ENCODE results near the gene PEX7.
"Not testable (repeated sequence)": the region's sequence is repeated elsewhere in the genome, so short reads cannot be mapped to it uniquely, and the experiment has no call there.

Gene PEX7

GRCh38 chr6:136790411-136791295 lies 31.7 kb upstream of the PEX7 start:
- ATAC-seq, result no peak

DNA sequence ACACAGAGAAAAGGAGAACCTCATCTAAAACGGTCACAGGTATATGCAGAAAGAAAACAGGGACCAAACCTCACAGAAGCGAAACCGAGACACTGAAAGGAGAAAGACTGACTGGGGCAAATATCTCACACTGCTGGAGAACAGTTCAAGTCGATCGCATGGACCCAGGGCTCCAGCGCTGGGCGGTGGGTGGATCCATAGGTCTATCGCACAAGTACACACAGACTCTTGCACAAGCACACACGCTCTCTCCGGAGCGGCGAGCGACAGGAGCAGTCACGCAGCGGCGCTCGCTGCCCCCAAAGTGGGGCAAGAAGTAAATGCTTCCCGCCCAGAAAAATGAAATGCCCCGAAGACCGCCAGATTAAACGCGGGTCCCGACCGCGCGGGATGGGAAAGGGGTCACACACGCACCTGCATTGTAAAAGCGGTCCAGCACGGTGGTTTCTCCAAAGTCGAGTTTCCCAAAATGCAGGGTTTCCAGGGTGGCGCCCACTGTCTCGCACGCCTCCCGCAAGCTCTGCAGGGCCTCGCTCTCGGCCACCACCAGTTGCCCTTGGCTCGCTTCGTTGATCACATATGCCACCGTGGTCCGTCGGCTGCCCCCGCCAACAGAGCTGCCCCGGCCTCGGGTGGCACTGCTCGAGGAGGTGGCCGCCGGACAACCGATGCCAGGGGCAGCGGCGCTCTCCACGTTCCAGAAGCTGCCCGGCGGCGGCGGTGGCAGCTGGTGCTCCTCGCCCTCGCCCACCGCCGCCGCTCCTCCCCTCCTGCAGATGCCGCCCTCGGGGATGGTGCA lies 30.9 kb upstream of the PEX7 start:
- ATAC-seq, result peak; percentile 2 to 8

DNA sequence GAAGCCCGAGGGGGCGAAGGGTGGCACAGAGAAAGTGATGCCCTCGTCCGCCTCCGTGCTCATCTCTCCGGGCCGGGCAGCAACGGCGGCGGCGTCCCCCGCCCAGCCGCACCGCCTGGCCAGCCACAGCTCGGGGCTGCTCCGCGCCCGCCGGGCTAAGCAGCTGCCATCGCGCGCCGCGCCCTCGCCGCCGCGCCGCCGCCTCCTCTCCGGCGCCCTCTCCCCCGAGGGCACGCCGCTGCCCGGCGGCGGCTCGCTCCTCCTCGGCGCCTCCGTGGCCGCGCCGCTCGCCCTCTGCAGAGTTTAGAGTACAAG lies 30.3 kb upstream of the PEX7 start:
- peak; percentile 0 to 7 for ATAC-seq

- peak; percentile 71 to 78 for ATAC-seq
Observed at GRCh38 chr6:136792410-136793262, 29.8 kb upstream of the PEX7 start, which contains the start of gene MAP3K5. MAP3K5 (minus strand) TSS chr6:136792477; CDS start chr6:136792157, 320 bp downstream.

GRCh38 chr6:136793363-136793762 lies 29.0 kb upstream of the PEX7 start:
- ATAC-seq, result no peak

GRCh38 chr6:136795386-136795785 lies 27.0 kb upstream of the PEX7 start:
- no peak for ATAC-seq

- ATAC-seq, result no peak
Observed at GRCh38 chr6:136795996-136796395, 26.4 kb upstream of the PEX7 start.

GRCh38 chr6:136798044-136798443 lies 24.3 kb upstream of the PEX7 start:
- no peak for ATAC-seq

GRCh38 chr6:136801581-136801980 lies 20.8 kb upstream of the PEX7 start:
- ATAC-seq, result no peak

DNA sequence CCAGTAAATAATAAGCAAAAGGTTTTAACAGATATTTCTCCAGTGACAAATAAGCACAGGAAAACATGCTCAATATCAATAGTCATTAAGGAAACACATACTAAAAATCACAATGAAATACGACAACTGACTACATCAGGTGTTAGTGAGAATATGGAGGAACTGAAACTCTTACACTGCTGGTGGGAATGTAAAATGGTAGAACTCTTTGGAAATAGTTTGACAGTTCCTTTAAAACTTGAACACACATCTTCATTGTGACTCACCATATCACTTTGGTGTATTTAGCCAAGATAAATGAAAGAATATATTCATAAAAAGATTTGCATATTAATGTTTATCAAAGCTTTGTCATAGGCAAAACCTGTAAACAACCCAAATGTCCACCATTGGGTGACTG lies 18.8 kb upstream of the PEX7 start:
- no peak for ATAC-seq

DNA sequence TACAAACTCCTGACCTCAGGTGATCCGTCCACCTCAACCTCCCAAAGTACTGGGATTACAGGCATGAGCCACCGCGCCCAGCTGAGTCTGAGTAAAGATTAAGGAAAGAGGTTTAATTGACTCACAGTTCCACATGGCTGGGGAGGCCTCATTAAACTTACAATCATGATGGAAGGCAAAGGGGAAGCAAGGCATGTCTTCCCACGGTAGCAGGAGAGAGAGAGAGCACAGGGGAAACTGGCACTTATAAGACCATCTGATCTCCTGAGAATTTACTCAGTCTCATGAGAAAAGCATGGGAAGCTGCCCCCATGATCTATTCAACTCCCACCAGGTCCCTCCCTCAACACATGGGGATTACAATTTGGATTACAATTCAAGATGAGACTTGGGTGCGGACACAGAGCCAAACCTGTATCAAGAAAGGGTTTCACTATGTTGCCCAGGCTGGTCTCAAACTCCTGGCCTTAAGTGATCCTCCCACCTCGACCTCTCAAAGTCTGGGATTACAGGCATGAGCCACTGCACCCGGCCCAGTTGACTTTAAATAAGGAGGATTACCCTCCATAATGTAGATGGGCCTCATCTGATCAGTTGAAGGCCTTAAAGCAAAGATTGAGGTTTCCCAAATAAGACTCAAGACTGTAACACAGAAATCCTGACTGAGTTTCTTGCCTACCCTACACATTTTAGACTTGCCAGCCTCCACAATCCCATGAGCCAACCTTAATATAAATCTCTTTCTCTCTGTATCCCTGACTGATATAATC lies 13.1 kb upstream of the PEX7 start:
- ATAC-seq, result no peak

DNA sequence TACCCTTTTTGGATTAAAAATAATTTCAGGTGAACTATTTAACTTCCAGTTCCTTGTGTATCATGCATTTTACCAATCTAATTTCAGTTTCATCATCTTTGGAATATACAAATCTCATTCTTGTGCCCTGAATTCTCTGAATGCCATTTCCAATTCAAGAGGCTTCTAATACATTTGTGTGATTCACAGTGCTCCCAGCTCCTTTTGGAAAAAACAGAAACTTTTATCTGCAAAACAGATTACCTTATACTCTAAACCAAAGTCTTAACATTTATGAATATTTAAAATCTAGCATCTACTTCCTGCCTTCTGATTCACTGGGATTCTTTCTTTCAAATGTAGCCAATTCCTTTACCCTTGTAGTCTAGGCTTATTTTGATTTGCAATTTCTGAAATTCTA lies 11.1 kb upstream of the PEX7 start:
- no peak for ATAC-seq

- ATAC-seq, result no peak
Observed at GRCh38 chr6:136812174-136812573, 10.2 kb upstream of the PEX7 start.

DNA sequence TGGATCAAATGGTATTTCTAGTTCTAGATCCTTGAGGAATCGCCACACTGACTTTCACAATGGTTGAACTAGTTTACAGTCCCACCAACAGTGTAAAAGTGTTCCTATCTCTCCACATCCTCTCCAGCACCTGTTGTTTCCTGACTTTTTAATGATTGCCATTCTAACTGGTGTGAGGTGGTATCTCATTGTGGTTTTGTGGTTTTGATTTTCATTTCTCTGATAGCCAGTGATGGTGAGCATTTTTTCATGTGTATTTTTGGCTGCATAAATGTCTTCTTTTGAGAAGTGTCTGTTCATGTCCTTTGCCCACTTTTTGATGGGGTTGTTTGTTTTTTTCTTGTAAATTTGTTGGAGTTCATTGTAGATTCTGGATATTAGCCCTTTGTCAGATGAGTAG lies 6.8 kb upstream of the PEX7 start:
- ATAC-seq, result not testable (repeated sequence)

DNA sequence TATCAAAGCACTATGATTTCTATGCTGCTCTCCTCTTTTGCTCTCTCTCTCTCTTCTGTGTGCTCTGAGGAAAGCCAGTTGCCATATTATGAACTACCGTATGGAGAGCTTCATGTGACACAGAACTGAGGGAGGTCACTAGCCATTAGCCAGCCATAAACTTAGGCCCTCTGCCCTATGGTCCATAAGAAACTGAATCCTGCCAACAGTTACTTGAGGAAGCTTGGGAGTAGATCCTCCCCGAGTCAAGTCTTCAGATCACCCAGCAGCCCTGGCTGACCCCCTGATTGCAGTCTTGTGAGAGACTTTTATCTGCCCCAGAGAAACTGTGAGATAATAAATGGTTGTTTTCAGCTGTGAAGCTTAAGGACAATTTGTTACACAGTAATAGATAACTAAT lies 5.7 kb upstream of the PEX7 start:
- no peak for ATAC-seq

DNA sequence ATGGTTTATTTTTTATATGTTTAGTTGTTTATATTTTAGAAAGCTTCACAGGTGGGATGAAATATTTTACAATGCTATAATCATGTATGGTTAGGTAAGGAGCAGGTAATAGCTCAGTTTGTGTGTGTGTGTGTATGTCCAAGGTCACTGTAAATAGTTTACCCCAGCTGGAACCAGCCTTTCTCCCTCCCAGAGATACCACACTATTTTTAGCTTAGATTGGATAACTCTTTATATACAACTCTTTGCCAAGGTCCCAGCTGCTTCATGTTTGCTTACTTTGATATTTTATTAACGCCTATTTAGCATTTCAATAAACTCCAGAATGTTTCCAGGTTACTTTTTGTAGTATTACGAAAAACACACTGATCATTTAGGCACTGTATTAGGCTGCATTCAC lies 1.8 kb upstream of the PEX7 start:
- no peak for ATAC-seq

GRCh38 chr6:136822046-136822375 lies 381 bp upstream of the PEX7 start:
- ATAC-seq, result no peak

DNA sequence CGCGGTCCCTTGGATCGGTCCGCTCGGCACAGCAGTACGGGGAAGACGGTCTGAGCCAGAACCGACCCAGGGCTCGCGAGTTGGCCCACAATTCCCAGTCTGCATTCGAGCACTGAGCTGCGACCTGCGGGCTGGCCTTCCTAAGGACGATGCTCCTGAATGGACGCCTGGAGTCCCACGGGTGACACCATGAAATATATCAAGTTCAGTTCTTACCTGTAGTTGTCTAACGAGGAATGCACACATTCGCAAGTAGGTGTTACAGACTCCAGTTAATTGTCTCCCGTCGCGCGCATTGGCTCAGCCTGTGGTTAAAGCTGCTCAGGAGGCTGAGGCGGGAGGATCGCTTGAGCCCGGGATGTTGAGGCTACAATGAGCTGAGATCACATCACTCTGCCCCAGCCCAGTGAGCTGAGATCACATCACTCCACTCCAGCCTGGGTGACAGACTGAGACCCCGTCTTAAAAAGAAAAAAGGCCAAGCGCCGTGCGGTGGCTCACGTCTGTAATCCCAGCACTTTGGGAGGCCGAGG lies 802 bp downstream of the PEX7 start:
- no peak for ATAC-seq

GRCh38 chr6:136826216-136826615 lies 3.8 kb downstream of the PEX7 start:
- ATAC-seq, result no peak

GRCh38 chr6:136831873-136832562 lies 9.6 kb downstream of the PEX7 start:
- no peak for ATAC-seq

DNA sequence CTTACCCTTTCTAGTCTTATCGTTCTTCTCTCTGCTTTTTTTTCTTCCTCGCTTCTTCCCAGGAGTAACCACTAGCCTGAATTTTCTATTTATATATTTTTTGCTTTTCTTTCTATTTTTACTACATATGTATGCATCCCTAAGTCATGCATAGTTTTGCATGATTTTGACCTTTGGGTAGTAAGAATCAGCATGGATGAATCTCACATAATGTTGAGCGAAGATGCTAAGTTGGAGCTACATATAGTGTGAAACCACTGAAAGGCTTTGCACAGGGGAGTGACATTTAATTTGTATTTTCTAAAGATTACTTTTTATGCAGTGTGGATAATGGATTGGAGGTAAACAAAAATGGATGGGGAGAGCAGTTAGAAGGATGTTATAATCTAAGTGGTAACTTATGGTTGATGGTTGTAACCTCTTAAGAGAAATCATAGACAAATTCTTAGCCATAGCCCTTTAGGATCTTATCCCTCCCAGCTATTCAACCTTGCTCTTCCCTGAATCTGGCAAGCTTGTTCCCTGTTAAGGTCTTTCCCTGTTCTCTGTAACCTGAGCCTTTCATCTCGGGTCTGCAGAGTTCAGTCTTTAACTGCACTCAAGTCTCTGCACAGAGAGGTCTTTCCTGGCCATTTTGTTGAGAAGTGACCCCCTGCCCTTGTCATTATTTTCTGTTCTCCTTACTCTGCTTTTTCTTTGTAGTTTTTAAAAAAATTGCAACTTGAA lies 18.0 kb downstream of the PEX7 start:
- no peak for ATAC-seq
